Limb (tissue), 2 donors: ENCODE data around the gene CACNB4.
A peak's percentile ranks its signal among the peaks of the same experiment; 100 is the strongest.
"Not testable (repeated sequence)": the region's sequence is repeated elsewhere in the genome, so short reads cannot be mapped to it uniquely, and the experiment has no call there.

Experiments
- DNase-seq, 2 donors: peaks; one replicate each; pipeline ENCODE4 v3.0.0-alpha.2; 2016; ENCODE audit errors: extremely low spot score in 2 of 2

CACNB4 gene

GRCh38 chr2:152054593-152054992 lies 44.3 kb downstream of the CACNB4 start:
- no peak for DNase-seq

GRCh38 chr2:152051436-152051835 lies 47.4 kb downstream of the CACNB4 start:
- DNase-seq = no peak

DNA sequence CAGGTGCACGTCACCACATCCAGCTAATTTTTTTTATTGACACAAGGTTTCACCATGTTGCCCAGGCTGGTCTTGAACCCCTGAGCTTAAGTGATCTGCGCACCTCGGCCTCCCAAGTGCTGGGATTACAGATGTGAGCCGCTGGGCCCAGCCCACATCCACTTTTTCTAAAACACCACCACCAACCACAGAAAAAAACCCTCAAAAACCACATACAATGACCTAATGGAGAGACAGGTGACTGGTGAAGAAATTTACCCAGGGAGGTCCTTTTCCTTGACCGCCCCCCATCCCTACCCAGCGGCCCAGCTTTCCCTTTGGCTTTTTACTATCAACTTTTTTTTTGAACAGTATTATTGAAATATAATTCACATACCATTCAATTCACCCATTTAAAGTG lies 47.9 kb downstream of the CACNB4 start:
- DNase-seq = no peak

- no peak for DNase-seq
These were observed 48.5 kb downstream of the CACNB4 start for GRCh38 chr2:152050341-152050740.

GRCh38 chr2:152049541-152049940 lies 49.3 kb downstream of the CACNB4 start:
- no peak for DNase-seq

GRCh38 chr2:152047824-152048471 lies 50.9 kb downstream of the CACNB4 start:
- no peak for DNase-seq

GRCh38 chr2:152046940-152047339 lies 51.9 kb downstream of the CACNB4 start:
- no peak for DNase-seq

GRCh38 chr2:152042636-152043615 lies 55.9 kb downstream of the CACNB4 start:
- DNase-seq = no peak

- DNase-seq = no peak
These were observed 60.3 kb downstream of the CACNB4 start for GRCh38 chr2:152038441-152038958.

- DNase-seq = peak; percentile 54 to 69
These were observed 61.0 kb downstream of the CACNB4 start for GRCh38 chr2:152037743-152038435.

- DNase-seq = peak; percentile 75 to 85
These were observed 62.0 kb downstream of the CACNB4 start for GRCh38 chr2:152036611-152037469.

DNA sequence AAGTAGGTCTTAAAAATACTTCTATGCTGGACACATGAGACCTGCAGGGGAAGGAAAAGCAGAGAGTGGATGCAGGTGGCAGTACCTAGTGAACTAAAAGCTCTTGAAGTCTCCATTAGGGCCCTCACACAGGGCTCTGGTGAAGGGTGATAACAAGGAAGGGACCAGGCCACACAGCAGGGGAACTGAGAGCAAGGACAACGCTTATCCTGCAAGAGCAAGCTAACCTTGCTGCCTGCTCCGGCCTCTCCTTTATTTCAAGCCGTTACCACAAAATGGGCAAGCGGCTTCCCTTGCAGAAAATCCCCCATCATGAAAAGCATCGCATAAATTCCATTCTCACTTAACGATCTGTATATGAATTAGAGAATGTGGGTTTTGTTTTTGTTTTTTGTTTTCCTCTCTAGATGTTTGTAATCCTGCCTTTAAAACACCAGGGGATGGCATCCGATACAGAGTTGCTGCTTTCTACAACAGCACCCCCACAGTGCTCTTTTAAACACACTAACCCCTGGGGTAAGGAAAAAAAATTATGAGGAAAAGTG lies 64.5 kb downstream of the CACNB4 start:
- no peak for DNase-seq

DNA sequence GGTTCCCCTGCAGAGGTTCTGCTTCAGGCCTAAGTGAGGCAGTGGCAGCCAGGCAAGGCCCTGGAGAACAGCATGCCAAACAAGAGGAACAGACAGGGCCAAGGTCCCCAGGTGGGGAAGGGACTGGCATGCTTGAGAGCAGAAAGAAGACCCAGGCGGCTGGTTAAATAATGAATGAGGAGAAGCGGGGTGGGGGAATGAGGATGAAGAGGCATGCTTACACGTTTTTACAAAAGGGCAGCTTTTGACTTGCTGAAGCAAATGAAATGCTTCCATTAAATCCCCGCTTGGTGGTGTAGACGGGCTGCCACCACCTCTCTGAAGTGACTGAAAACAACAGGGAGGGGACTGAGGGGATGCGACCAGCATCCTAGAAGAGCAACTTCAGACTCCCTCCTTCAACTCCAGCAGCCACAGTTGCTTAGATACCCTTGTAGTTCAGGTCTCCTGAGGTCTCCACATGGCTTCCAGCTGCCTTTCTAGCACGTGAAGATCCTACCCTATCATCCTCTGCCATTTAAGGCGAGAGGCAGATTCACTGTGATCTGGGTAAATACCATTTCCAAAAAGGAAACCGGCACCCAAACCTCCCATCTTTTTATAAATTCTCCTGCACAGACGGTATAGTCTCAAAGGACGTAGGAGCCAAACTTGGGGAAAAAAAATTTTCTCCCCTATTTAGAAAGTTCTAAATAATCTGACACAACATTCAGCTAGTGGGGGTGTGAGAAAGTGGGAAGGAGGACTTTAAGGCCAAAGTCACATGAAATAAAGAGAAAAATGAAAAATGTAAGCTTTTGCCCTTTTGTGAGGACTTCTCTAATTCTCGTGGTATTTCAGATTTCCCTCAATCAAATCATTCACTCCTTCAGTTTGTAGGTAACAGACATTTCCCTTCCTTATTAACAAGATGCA lies 65.6 kb downstream of the CACNB4 start:
- no peak for DNase-seq

DNA sequence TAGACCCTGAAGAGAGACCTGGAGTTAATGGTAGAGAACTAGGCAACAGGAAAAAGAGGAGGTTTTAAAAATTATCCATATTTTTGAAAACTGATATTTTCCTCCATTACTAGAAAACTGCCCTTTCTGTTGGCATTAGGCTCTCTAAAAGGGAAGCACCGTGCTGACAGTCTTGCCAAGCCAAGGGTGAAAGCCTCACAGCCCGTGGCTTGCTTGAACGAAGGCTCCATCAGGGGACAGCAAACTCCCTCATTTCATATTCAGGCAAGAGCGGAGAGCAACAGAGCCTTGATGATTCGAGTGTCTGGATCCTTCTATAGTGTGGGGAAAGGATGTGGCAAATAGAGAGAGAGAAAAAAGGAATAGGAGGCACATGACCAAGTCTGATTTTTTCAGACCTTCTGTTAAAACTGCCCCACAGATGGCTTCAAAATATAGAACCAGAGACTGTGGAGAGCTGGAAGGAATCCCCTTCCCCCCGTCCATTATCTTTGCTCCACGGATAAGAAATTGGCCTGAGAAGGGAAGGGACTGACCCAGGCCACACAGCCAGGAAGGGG lies 67.0 kb downstream of the CACNB4 start:
- no peak for DNase-seq

DNA sequence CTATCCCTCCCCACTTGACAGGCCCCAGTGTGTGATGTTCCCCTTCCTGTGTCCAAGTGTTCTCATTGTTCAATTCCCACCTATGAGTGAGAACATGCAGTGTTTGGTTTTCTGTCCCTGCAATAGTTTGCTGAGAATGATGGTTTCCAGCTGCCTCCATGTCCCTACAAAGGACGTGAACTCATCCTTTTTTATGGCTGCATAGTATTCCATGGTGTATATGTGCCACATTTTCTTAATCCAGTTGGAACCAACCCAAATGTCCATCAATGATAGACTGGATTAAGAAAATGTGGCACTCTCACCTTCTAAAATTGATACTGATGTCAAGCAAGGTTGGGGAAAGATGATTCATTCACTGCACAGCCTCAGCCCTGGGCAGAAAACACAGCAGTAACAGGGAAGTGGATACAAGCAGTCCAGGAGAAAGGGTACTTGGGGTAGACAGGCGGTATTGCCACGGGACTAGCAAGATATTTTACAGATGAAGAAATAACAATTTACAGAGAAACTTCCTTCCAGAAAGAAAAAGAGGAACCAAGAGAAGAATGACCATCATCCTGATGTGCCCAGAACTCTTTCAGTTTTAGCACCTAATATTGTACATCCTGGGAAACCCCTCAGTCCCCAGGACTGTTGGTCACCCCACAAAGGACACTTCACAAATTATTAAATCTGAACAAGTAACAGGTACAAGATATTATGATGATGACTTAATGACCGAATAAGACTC lies 68.1 kb downstream of the CACNB4 start:
- DNase-seq = not testable (repeated sequence)

DNA sequence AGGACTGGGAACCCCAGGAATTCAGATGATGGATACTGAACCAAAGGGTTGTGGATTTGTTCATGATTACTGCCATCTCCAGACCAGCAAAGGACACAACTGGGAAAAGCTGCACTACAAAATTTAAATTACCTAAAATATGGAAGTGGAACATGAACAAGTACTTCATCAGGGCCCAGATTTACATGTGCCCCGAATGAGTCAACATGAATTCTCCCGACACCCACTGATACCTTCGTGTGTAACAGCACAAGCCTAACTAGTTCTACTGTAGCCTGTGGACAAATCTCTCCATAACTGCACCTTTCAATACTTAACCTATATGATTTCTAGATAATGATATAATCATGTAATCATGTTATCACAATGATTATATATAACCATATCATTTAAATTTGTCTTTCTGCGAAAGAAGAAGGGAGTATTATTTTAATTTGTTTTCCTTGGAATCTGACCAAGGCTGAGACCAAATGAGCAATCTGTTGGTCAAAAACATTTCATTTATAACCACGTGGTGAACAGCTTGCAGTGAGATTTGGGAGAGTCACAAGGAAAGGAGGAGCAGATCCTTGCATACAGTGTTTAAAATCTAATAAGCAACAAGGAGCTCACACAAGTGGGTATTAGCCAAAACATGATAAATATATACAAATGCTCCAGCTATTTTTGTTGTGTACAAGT lies 70.5 kb downstream of the CACNB4 start:
- no peak for DNase-seq

- peak; percentile 87 to 89 for DNase-seq
These were observed 73.1 kb downstream of the CACNB4 start for GRCh38 chr2:152025678-152026287.
